SK-N-SH (cell line): ENCODE measurements around the gene MYOM1. TPM values are rescaled to one million over a fixed set of nuclear protein-coding genes. Genes with fewer than 3 reads are reported as not detected.

Experiments used
- CTCF ChIA-PET: fragments of 300-600, 350-600 bp; formaldehyde crosslinking; extraction: SDS; loops from one replicate; lab custom pipeline; 2021; lab: Yijun Ruan, JAX
- POLR2A ChIA-PET: fragments of 350-600 bp; sonication (Branson Sonifier 250); formaldehyde crosslinking; extraction: SDS; loops from one replicate; lab custom pipeline; 2020; ENCODE audit warnings: antibody characterized with exemption, inconsistent platforms; lab: Yijun Ruan, JAX
- DNase-seq: peaks from one replicate; pipeline ENCODE4 v3.0.0; 2012
- H2AFZ ChIP-seq: fragments of 200-600 bp; sonication (generic); 2 replicates; pipeline ENCODE4 v1.8.1; 2016; ENCODE audit warnings: antibody characterized with exemption, mild to moderate bottlenecking, low read depth
- H3F3A ChIP-seq: fragments of 200-600 bp; sonication (generic); replicated peaks from 2 replicates; pipeline ENCODE3; 2016; ENCODE audit warnings: antibody characterized with exemption, mild to moderate bottlenecking; ENCODE audit not compliant: insufficient read depth
- H3K27ac ChIP-seq, 2 experiments: fragments of 200-500 bp in 1 of 2; fragments of 200-600 bp in 1 of 2; sonication (Bioruptor generic) in 1 of 2; sonication (generic), shearing (Covaris generic) in 1 of 2; 2 replicates each; pipeline versions ENCODE4 v1.5.1 to v1.6.1; 2014 to 2016; ENCODE audit warnings: low read depth in 2 of 2, inconsistent platforms in 1 of 2, low read length in 1 of 2, mild to moderate bottlenecking in 1 of 2, mixed read lengths in 1 of 2
- H3K27me3 ChIP-seq: fragments of 200-600 bp; sonication (generic), shearing (Covaris generic); 2 replicates; pipeline ENCODE4 v1.6.1; 2016; ENCODE audit warnings: mixed run types; ENCODE audit not compliant: insufficient read depth
- H3K36me3 ChIP-seq, 2 experiments: fragments of 200-500 bp in 1 of 2; fragments of 200-600 bp in 1 of 2; sonication (Bioruptor generic) in 1 of 2; sonication (generic) in 1 of 2; replicated peaks in 1 of 2; 2 replicates each; pipeline versions ENCODE3 to v1.5.1; 2014 to 2016; ENCODE audit warnings: low read length in 1 of 2, mild to moderate bottlenecking in 1 of 2; ENCODE audit not compliant: insufficient read depth in 2 of 2, control insufficient read depth in 1 of 2
- H3K4me1 ChIP-seq, 2 experiments: fragments of 200-500 bp in 1 of 2; fragments of 200-600 bp in 1 of 2; sonication (Bioruptor generic) in 1 of 2; sonication (generic), shearing (Covaris generic) in 1 of 2; 2 replicates each; pipeline versions ENCODE4 v1.5.1 to v1.6.1; 2014 to 2016; ENCODE audit warnings: low read depth in 1 of 2, low read length in 1 of 2, mixed run types in 1 of 2; ENCODE audit not compliant: insufficient read depth in 2 of 2, control insufficient read depth in 1 of 2
- H3K4me2 ChIP-seq: fragments of 200-600 bp; sonication (generic), shearing (Covaris generic); 2 replicates; pipeline ENCODE4 v1.6.1; 2017; ENCODE audit warnings: mixed run types
- H3K4me3 ChIP-seq, 2 experiments: fragments of 200-500 bp in 1 of 2; fragments of 200-600 bp in 1 of 2; sonication (Bioruptor generic) in 1 of 2; sonication (generic), shearing (Covaris generic) in 1 of 2; 2 replicates each; pipeline versions ENCODE4 v1.5.1 to v1.8.1; 2014 to 2016; ENCODE audit warnings: low read depth in 2 of 2, inconsistent platforms in 1 of 2, low read length in 1 of 2, mild to moderate bottlenecking in 1 of 2, mixed read lengths in 1 of 2, moderate library complexity in 1 of 2
- H3K79me2 ChIP-seq: fragments of 200-600 bp; sonication (generic); 2 replicates; pipeline ENCODE4 v1.8.1; 2017; ENCODE audit warnings: mild to moderate bottlenecking; ENCODE audit not compliant: insufficient read depth
- H3K9ac ChIP-seq: fragments of 200-600 bp; sonication (generic); 2 replicates; pipeline ENCODE4 v1.6.1; 2017; ENCODE audit warnings: mixed run types
- H3K9me2 ChIP-seq: fragments of 200-600 bp; sonication (generic); 2 replicates; pipeline ENCODE4 v1.6.1; 2017; ENCODE audit warnings: mixed run types
- H3K9me3 ChIP-seq: fragments of 200-600 bp; sonication (generic); 2 replicates; pipeline ENCODE4 v1.6.1; 2017; ENCODE audit warnings: mixed run types, mild to moderate bottlenecking, moderate library complexity
- H4K20me1 ChIP-seq: fragments of 200-600 bp; sonication (generic); 2 replicates; pipeline ENCODE4 v1.6.1; 2017; ENCODE audit warnings: mild to moderate bottlenecking, mixed run types; ENCODE audit not compliant: insufficient read depth
- CTCF ChIP-seq: fragments of 200-600 bp; sonication (generic); IDR thresholded peaks from 2 replicates; pipeline ENCODE4 v1.6.1; 2017; ENCODE audit warnings: antibody characterized with exemption, mild to moderate bottlenecking, moderate library complexity
- ELF1 ChIP-seq: IDR thresholded peaks from 2 replicates; pipeline ENCODE4 v1.4.0; 2012
- FOXM1 ChIP-seq: IDR thresholded peaks from 2 replicates; pipeline ENCODE4 v1.4.0; 2012; ENCODE audit warnings: low read depth, mild to moderate bottlenecking
- IRF3 ChIP-seq: fragments of 150-350 bp; IDR thresholded peaks from 2 replicates; pipeline ENCODE4 v1.6.1; 2016; ENCODE audit warnings: mild to moderate bottlenecking, low read depth, low read length
- JUND ChIP-seq: IDR thresholded peaks from 2 replicates; pipeline ENCODE4 v1.4.0; 2012
- MEF2A ChIP-seq: IDR thresholded peaks from 2 replicates; pipeline ENCODE4 v1.4.0; 2012; ENCODE audit warnings: low read depth, borderline replicate concordance
- MXI1 ChIP-seq: IDR thresholded peaks from 2 replicates; pipeline ENCODE4 v1.6.1; 2012; ENCODE audit warnings: mild to moderate bottlenecking, low read depth, low read length, improper control_type of control experiment
- NFIC ChIP-seq: IDR thresholded peaks from 2 replicates; pipeline ENCODE4 v1.4.0; 2012; ENCODE audit warnings: borderline replicate concordance
- PBX3 ChIP-seq: IDR thresholded peaks from 2 replicates; pipeline ENCODE4; 2012
- RCOR1 ChIP-seq: fragments of 150-350 bp; IDR thresholded peaks from 2 replicates; pipeline ENCODE4 v1.6.1; 2017; ENCODE audit warnings: antibody characterized with exemption, low read length
- RXRA ChIP-seq: IDR thresholded peaks from 2 replicates; pipeline ENCODE4 v1.4.0; 2012; ENCODE audit warnings: low read depth, mild to moderate bottlenecking, borderline replicate concordance
- SMC3 ChIP-seq: IDR thresholded peaks from 2 replicates; pipeline ENCODE4 v1.6.1; 2012; ENCODE audit warnings: low read depth, low read length, improper control_type of control experiment
- TAF1 ChIP-seq: IDR thresholded peaks from 2 replicates; pipeline ENCODE4 v1.6.1; 2012; ENCODE audit warnings: low read depth, mild to moderate bottlenecking, low read length, moderate library complexity, borderline replicate concordance
- USF1 ChIP-seq: IDR thresholded peaks from 2 replicates; pipeline ENCODE4 v1.4.0; 2012; ENCODE audit warnings: low read depth, borderline replicate concordance
- USF2 ChIP-seq: fragments of 150-350 bp; IDR thresholded peaks from 2 replicates; pipeline ENCODE4 v1.6.1; 2017; ENCODE audit warnings: antibody characterized with exemption, low read length, low read depth, borderline replicate concordance
- ZBTB33 ChIP-seq: IDR thresholded peaks from 2 replicates; pipeline ENCODE4 v1.4.0; 2012; ENCODE audit warnings: low read depth, borderline replicate concordance
- WGBS: methylation state at CpG from one replicate; pipeline ENCODE4 v1.1.6; 2017; ENCODE audit warnings: low lambda C conversion rate; 5-methylcytosine and 5-hydroxymethylcytosine counted together
- polyA plus RNA-seq, 3 experiments: library from polyadenylated mRNA; depleted of rRNA; stranded (reverse); fragments of >200 nt; gene quantifications; 2 replicates each; pipeline ENCODE4 v1.2.3, GENCODE V29; 2012

Gene MYOM1
- polyA plus RNA-seq, 1 of the 3 experiments (the other 2 are of a cell fraction): 0.07 TPM

GRCh38 chr18:3099327-3099726, 120.4 kb downstream of the MYOM1 start:
- Histone ChIP-seq H2AFZ (no peak overlapping the region), H3K79me2 (no peaks in the 10 kb centered on the region), H3K36me3 (no peaks in the 10 kb centered on the region), H3K4me1 (peaks cover 3 to 9% of the 10 kb centered on the region in 2 experiments; a peak in 3 of 4 replicates), H3K9ac (no peak overlapping the region), H3K9me2 (no peaks in the 10 kb centered on the region), H3K9me3 (no peaks in the 10 kb centered on the region), H4K20me1 (no peaks in the 10 kb centered on the region), H3F3A (no peaks in the 10 kb centered on the region), H3K27me3 (no peaks in the 10 kb centered on the region), H3K4me3 (no peak overlapping the region), H3K4me2 (no peak overlapping the region), H3K27ac (no peak overlapping the region)
- DNase-seq: no peak
- POLR2A ChIA-PET: no interaction called here
- CTCF ChIA-PET: no interaction called here
- WGBS: 0% methylated on average over 1 of the region's 1 CpG
- no peak for TF ChIP-seq USF2
- no peak for TF ChIP-seq CTCF
- no peak for TF ChIP-seq FOXM1
- no peak for TF ChIP-seq NFIC
- TF ChIP-seq ZBTB33: no peak

- Histone ChIP-seq H3K9me3 (no peaks in the 10 kb centered on the region), H2AFZ (no peak overlapping the region), H3K27ac (no peak overlapping the region), H3K36me3 (no peaks in the 10 kb centered on the region), H3F3A (no peaks in the 10 kb centered on the region), H3K27me3 (no peaks in the 10 kb centered on the region), H3K9ac (no peak overlapping the region), H3K79me2 (no peaks in the 10 kb centered on the region), H3K4me2 (no peak overlapping the region), H3K4me3 (no peak overlapping the region), H3K9me2 (no peaks in the 10 kb centered on the region), H4K20me1 (no peaks in the 10 kb centered on the region), H3K4me1 (peaks cover 3 to 5% of the 10 kb centered on the region in 2 experiments; a peak in 2 of 4 replicates)
- DNase-seq: no peak
- CTCF ChIA-PET: interaction anchor here (1.3 kb wide), 1 partner anchor 9 kb away, joined by 3 read pairs; no protein-coding TSS in a partner anchor
- POLR2A ChIA-PET: no interaction called here
- TF ChIP-seq RCOR1 (no peak), CTCF (no peak), ELF1 (no peak), PBX3 (no peak), USF2 (no peak), MEF2A (no peak), JUND (no peak), USF1 (no peak), SMC3 (no peak), RXRA (no peak), MXI1 (no peak), TAF1 (no peak), IRF3 (no peak)
- WGBS: 37% methylated on average over 1 of the region's 1 CpG
Observed at GRCh38 chr18:3097082-3097481, 122.7 kb downstream of the MYOM1 start.
